ENCODE results near the gene ABTB2. TPM values are rescaled to one million over a fixed set of nuclear protein-coding genes. Genes with fewer than 3 reads are reported as not detected.
A peak's percentile ranks its signal among the peaks of the same experiment; 100 is the strongest.

ABTB2 gene
- total and polyA plus RNA-seq, 2 experiments from 2014 or later: 12.4 to 14.3 TPM

DNA sequence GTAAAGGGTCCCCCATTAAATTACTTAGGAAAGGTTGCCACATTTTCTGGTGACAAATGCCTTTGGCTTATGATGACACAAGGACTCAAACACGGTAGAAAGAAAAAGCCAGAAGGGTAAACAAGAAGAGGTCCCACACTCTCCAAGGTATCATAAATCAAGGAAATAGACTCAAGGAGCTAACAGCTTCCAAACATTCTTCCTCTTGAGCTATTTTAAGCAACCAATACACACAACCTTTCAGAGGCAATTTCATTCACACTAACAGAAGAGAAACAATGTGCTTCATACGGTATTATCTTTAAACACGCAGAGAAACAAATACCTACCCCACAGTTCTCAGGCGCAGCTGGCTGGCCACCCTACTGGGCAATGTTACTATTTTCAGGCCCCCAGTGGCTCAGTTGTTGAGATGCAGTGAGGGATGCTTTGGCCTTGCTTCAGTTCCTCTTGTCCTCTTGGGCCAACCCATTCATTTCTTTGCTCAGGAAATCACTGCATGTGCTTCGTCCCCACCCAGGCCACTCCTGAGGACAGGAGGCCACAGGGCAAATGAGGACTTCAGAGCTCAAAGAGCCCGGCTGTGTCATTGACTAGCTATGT is 15.8 kb downstream of the ABTB2 start:
- Histone ChIP-seq H4K20me1 (ENCODE audit: insufficient read depth, poor library complexity, severe bottlenecking) (peaks cover 45% of the 10 kb centered on the region), H3K4me2 (peak overlapping the region; percentile 8), H2AFZ (no peak overlapping the region), H3K4me3 (no peak overlapping the region), H3K4me1 (ENCODE audit: insufficient read depth) (peaks cover 34% of the 10 kb centered on the region), H3K9me3 (ENCODE audit: low read depth) (no peaks in the 10 kb centered on the region), H3K27me3 (no peaks in the 10 kb centered on the region), H3K36me3 (replicated peaks; ENCODE audit: insufficient read depth, low read depth) (no peaks in the 10 kb centered on the region), H3K79me2 (peaks cover 89% of the 10 kb centered on the region), H3K27ac (peak overlapping the region; percentile 53), H3K9me2 (replicated peaks; ENCODE audit: insufficient read depth) (no peaks in the 10 kb centered on the region)
- TF ChIP-seq EZH2phosphoT487 (IDR thresholded peaks at IDR 0.05; ENCODE audit: low read depth, severe bottlenecking, unreplicated experiment) (no peak), CTCF (IDR thresholded peaks at IDR 0.05; ENCODE audit: poor library complexity) (no peak), EZH2 (IDR thresholded peaks at IDR 0.05; ENCODE audit: borderline replicate concordance) (no peak)
- WGBS (ENCODE audit: low lambda C conversion rate, missing lambda C conversion rate): 44% methylated on average over 6 of the region's 6 CpGs
- peak; percentile 53 for DNase-seq (ENCODE audit: low spot score)

- Histone ChIP-seq H3K4me1 (ENCODE audit: insufficient read depth) (peaks cover 25% of the 10 kb centered on the region), H3K27ac (no peak overlapping the region), H4K20me1 (ENCODE audit: insufficient read depth, poor library complexity, severe bottlenecking) (peaks cover 50% of the 10 kb centered on the region), H3K79me2 (peaks cover 94% of the 10 kb centered on the region), H3K27me3 (no peaks in the 10 kb centered on the region), H2AFZ (no peak overlapping the region), H3K4me2 (no peak overlapping the region), H3K4me3 (no peak overlapping the region), H3K9me2 (replicated peaks; ENCODE audit: insufficient read depth) (no peaks in the 10 kb centered on the region), H3K36me3 (replicated peaks; ENCODE audit: insufficient read depth, low read depth) (no peaks in the 10 kb centered on the region), H3K9me3 (ENCODE audit: low read depth) (no peaks in the 10 kb centered on the region)
- TF ChIP-seq EZH2 (IDR thresholded peaks at IDR 0.05; ENCODE audit: borderline replicate concordance): no peak
- TF ChIP-seq CTCF (IDR thresholded peaks at IDR 0.05; ENCODE audit: poor library complexity): no peak
- TF ChIP-seq EZH2phosphoT487 (IDR thresholded peaks at IDR 0.05; ENCODE audit: low read depth, severe bottlenecking, unreplicated experiment): no peak
- no peak for DNase-seq (ENCODE audit: low spot score)
- WGBS (ENCODE audit: low lambda C conversion rate, missing lambda C conversion rate): 75% methylated on average over 3 of the region's 3 CpGs
These were observed 16.7 kb downstream of the ABTB2 start for GRCh38 chr11:34341096-34341495.

GRCh38 chr11:34340653-34341052 is 17.2 kb downstream of the ABTB2 start:
- no peaks in the 10 kb centered on the region for H3K9me3 ChIP-seq (ENCODE audit: low read depth)
- no peak overlapping the region for H2AFZ ChIP-seq
- H3K79me2 ChIP-seq: peaks cover 94% of the 10 kb centered on the region
- H3K4me3 ChIP-seq: no peak overlapping the region
- TF ChIP-seq EZH2phosphoT487 (IDR thresholded peaks at IDR 0.05; ENCODE audit: low read depth, severe bottlenecking, unreplicated experiment): no peak
- TF ChIP-seq EZH2 (IDR thresholded peaks at IDR 0.05; ENCODE audit: borderline replicate concordance): no peak
- no peak for TF ChIP-seq CTCF (IDR thresholded peaks at IDR 0.05; ENCODE audit: poor library complexity)
- no peaks in the 10 kb centered on the region for H3K27me3 ChIP-seq
- no peaks in the 10 kb centered on the region for H3K9me2 ChIP-seq (replicated peaks; ENCODE audit: insufficient read depth)
- H3K27ac ChIP-seq: no peak overlapping the region
- H4K20me1 ChIP-seq (ENCODE audit: insufficient read depth, poor library complexity, severe bottlenecking): peaks cover 47% of the 10 kb centered on the region
- H3K36me3 ChIP-seq (replicated peaks; ENCODE audit: insufficient read depth, low read depth): no peaks in the 10 kb centered on the region
- no peak overlapping the region for H3K4me2 ChIP-seq
- peaks cover 22% of the 10 kb centered on the region for H3K4me1 ChIP-seq (ENCODE audit: insufficient read depth)
- no peak for DNase-seq (ENCODE audit: low spot score)
- 100% methylated on average over 1 of the region's 1 CpG for WGBS (ENCODE audit: low lambda C conversion rate, missing lambda C conversion rate)
